GM12872 (cell line): ENCODE measurements around the gene ADARB2.

Experiments
- CTCF ChIP-seq: IDR thresholded peaks from 3 replicates; pipeline ENCODE4 v1.5.1; 2011; ENCODE audit warnings: low read depth, mild to moderate bottlenecking, low read length, moderate library complexity; ENCODE audit not compliant: insufficient read depth

Gene ADARB2

GRCh38 chr10:1358860-1359625, 378.3 kb downstream of the ADARB2 start:
- no peak for TF ChIP-seq CTCF

GRCh38 chr10:1358147-1358546, 379.2 kb downstream of the ADARB2 start:
- TF ChIP-seq CTCF: no peak

GRCh38 chr10:1356349-1356748, 381.0 kb downstream of the ADARB2 start:
- no peak for TF ChIP-seq CTCF

GRCh38 chr10:1354809-1355710, 382.3 kb downstream of the ADARB2 start:
- no peak for TF ChIP-seq CTCF

GRCh38 chr10:1348773-1349050, 388.6 kb downstream of the ADARB2 start:
- no peak for TF ChIP-seq CTCF

GRCh38 chr10:1347962-1348772, 389.2 kb downstream of the ADARB2 start:
- no peak for TF ChIP-seq CTCF

- no peak for TF ChIP-seq CTCF
Measured at GRCh38 chr10:1347525-1347924, 389.8 kb downstream of the ADARB2 start.
